GM12878 (cell line): ENCODE measurements around the gene HOXD12. TPM values are rescaled to one million over a fixed set of nuclear protein-coding genes. Genes with fewer than 3 reads are reported as not detected.

Experiments
- ATAC-seq: fragments of 200-7000 bp; cut with Tn5 transposase; 3 replicates; pipeline ENCODE4 v1.9.1; 2020; ENCODE audit warnings: mild to moderate bottlenecking, moderate library complexity
- BruUV-seq: library from RNA; stranded (reverse); fragments of 400-500 nt; replicated peaks from 2 replicates; lab custom pipeline; 2021; lab: Mats Ljungman, UMichigan
- CTCF ChIA-PET: fragments of 300-600 bp; sonication (Branson Sonifier 250); formaldehyde crosslinking; extraction: SDS; loops from one replicate; lab custom pipeline; 2021; ENCODE audit warnings: inconsistent platforms; lab: Yijun Ruan, JAX
- POLR2A ChIA-PET: fragments of 350-600 bp; formaldehyde crosslinking; extraction: SDS; loops from one replicate; lab custom pipeline; 2021; ENCODE audit warnings: inconsistent platforms; lab: Charles Lee
- RAD21 ChIA-PET: fragments of 300-600 bp; sonication (Branson Sonifier 250); formaldehyde crosslinking; loops from one replicate; lab custom pipeline; 2023; ENCODE audit warnings: antibody characterized with exemption; ENCODE audit not compliant: unreplicated experiment; lab: Charles Lee
- SMC1A ChIA-PET: fragments of 300-600 bp; sonication (Branson Sonifier 250); formaldehyde crosslinking; loops from one replicate; lab custom pipeline; 2023; ENCODE audit not compliant: unreplicated experiment, uncharacterized antibody; lab: Charles Lee
- DNase-seq: peaks from one replicate; pipeline ENCODE4 v3.0.0-alpha.2; 2011; ENCODE audit warnings: low read depth, low spot score
- FAIRE-seq: peaks from 3 replicates; lab custom pipeline; 2011; peaks lifted over from hg19 to GRCh38; lab: Jason Lieb, UNC
- H2AFZ ChIP-seq: 2 replicates; pipeline ENCODE4 v1.6.0; 2011; ENCODE audit warnings: low read depth, low read length, control low read depth; ENCODE audit not compliant: control insufficient read depth
- H3K27ac ChIP-seq: 2 replicates; pipeline ENCODE4 v1.5.1; 2011; ENCODE audit warnings: control low read depth; ENCODE audit not compliant: control insufficient read depth, insufficient read depth
- H3K27me3 ChIP-seq, 2 experiments: replicated peaks in 1 of 2; 2 replicates each; pipeline versions ENCODE4 v1.6.0 to v1.6.1; 2011; ENCODE audit warnings: low read length in 1 of 2; ENCODE audit not compliant: control insufficient read depth in 2 of 2, insufficient read depth in 2 of 2
- H3K36me3 ChIP-seq, 2 experiments: 2 replicates each; pipeline ENCODE4 v1.5.1; 2011; ENCODE audit warnings: low read length in 1 of 2; ENCODE audit not compliant: control insufficient read depth in 2 of 2, insufficient read depth in 2 of 2
- H3K4me1 ChIP-seq: 2 replicates; pipeline ENCODE4 v1.6.1; 2011; ENCODE audit warnings: mild to moderate bottlenecking, low read length, moderate library complexity, mixed read lengths; ENCODE audit not compliant: control insufficient read depth, insufficient read depth
- H3K4me2 ChIP-seq: 2 replicates; pipeline ENCODE4 v1.6.0; 2011; ENCODE audit warnings: control low read depth; ENCODE audit not compliant: control insufficient read depth, insufficient read depth
- H3K4me3 ChIP-seq: fragments of 200-600 bp; sonication (generic); 2 replicates; pipeline ENCODE4 v1.5.1; 2016
- H3K79me2 ChIP-seq: 2 replicates; pipeline ENCODE4 v1.6.0; 2011; ENCODE audit warnings: low read length; ENCODE audit not compliant: control insufficient read depth, insufficient read depth
- H3K9ac ChIP-seq: 2 replicates; pipeline ENCODE4 v1.8.0; 2011; ENCODE audit warnings: low read length, control low read depth, mixed read lengths; ENCODE audit not compliant: control insufficient read depth, insufficient read depth
- H3K9me3 ChIP-seq: replicated peaks from 3 replicates; pipeline ENCODE4 v1.5.1; 2011; ENCODE audit warnings: mild to moderate bottlenecking, low read length; ENCODE audit not compliant: control insufficient read depth, insufficient read depth
- H4K20me1 ChIP-seq: 2 replicates; pipeline ENCODE4 v1.6.0; 2011; ENCODE audit not compliant: control insufficient read depth, insufficient read depth
- ATF3 ChIP-seq: IDR thresholded peaks from 2 replicates; pipeline ENCODE4 v1.6.1; 2011; ENCODE audit warnings: low read depth, mild to moderate bottlenecking, low read length, moderate library complexity, borderline replicate concordance; ENCODE audit errors: extremely low read depth
- CHD2 ChIP-seq: IDR thresholded peaks from 2 replicates; pipeline ENCODE4 v1.6.1; 2011; ENCODE audit warnings: low read depth, low read length, improper control_type of control experiment, borderline replicate concordance
- ETV6 ChIP-seq, 2 experiments: fragments of 450-650 bp in 1 of 2; IDR thresholded peaks in 1 of 2; conservative IDR thresholded peaks in 1 of 2; 2 replicates each; pipeline ENCODE4 v1.6.1; 2014; ENCODE audit warnings: antibody characterized with exemption in 1 of 2, borderline replicate concordance in 1 of 2, low read depth in 1 of 2, mild to moderate bottlenecking in 1 of 2, moderate library complexity in 1 of 2
- GABPA ChIP-seq: IDR thresholded peaks from 2 replicates; pipeline ENCODE4 v1.6.1; 2014; ENCODE audit warnings: antibody characterized with exemption, low read depth, mild to moderate bottlenecking, inconsistent platforms
- KAT2A ChIP-seq: conservative IDR thresholded peaks from 2 replicates; pipeline ENCODE4 v1.6.1; 2011; ENCODE audit warnings: low read depth, low read length; ENCODE audit not compliant: control insufficient read depth
- MXI1 ChIP-seq: fragments of 150-350 bp; IDR thresholded peaks from 2 replicates; pipeline ENCODE4 v1.6.1; 2011; ENCODE audit warnings: low read depth, mild to moderate bottlenecking, inconsistent platforms, low read length, improper control_type of control experiment
- NR2C2 ChIP-seq: IDR thresholded peaks from 2 replicates; pipeline ENCODE4 v1.6.1; 2011; ENCODE audit warnings: borderline replicate concordance, low read depth; ENCODE audit not compliant: control insufficient read depth, insufficient read length
- PKNOX1 ChIP-seq: fragments of 450-650 bp; IDR thresholded peaks from 2 replicates; pipeline ENCODE4 v1.6.1; 2016; ENCODE audit warnings: mild to moderate bottlenecking
- RELA ChIP-seq: fragments of 450-650 bp; IDR thresholded peaks from 2 replicates; pipeline ENCODE4 v1.8.0; 2014; ENCODE audit warnings: borderline replicate concordance; ENCODE audit not compliant: partially characterized antibody
- SMAD1 ChIP-seq: fragments of 450-650 bp; IDR thresholded peaks from 2 replicates; pipeline ENCODE4 v1.6.1; 2018; ENCODE audit warnings: mild to moderate bottlenecking, low read depth; ENCODE audit not compliant: partially characterized antibody
- SRF ChIP-seq, 2 experiments: IDR thresholded peaks; 2 replicates each; pipeline ENCODE4 v1.6.1; 2011; ENCODE audit warnings: low read depth in 2 of 2, low read length in 2 of 2, mild to moderate bottlenecking in 1 of 2, moderate library complexity in 1 of 2
- SUPT20H ChIP-seq: IDR thresholded peaks from 2 replicates; pipeline ENCODE4 v1.6.1; 2011; ENCODE audit warnings: low read depth, mild to moderate bottlenecking, low read length, moderate library complexity, borderline replicate concordance; ENCODE audit not compliant: control insufficient read depth
- WGBS: methylation state at CpG from one replicate; pipeline ENCODE4 v1.1.6; 2016; ENCODE audit warnings: low lambda C conversion rate; ENCODE audit not compliant: insufficient replicate concordance, insufficient coverage; ENCODE audit errors: missing lambda C conversion rate; 5-methylcytosine and 5-hydroxymethylcytosine counted together
- in situ Hi-C: fragments of 300-500 bp; cut with MboI; formaldehyde crosslinking; loops from 9 replicates; pipeline ENCODE4 v1.14.3; 2018; ENCODE audit warnings: mixed read lengths
- intact Hi-C: fragments of 100-400 bp; cut with micrococcal nuclease; formaldehyde crosslinking; loops from one replicate; pipeline ENCODE4 v1.14.2; 2022; ENCODE audit not compliant: unreplicated experiment
- polyA plus RNA-seq, 11 experiments: library from polyadenylated mRNA; depleted of rRNA in 4 of 11; unstranded in 6 of 11; stranded (reverse) in 5 of 11; fragments of >200 nt; fragmentation: Nextera tagmentation in 4 of 11; fragmentation: Illumina TruSeq in 1 of 11; extraction: Ambion mirVana in 4 of 11; extraction: Trizol in 1 of 11; gene quantifications; 1 replicate in 1 of 11; 2 replicates in 10 of 11; pipeline versions ENCODE4 v1.2.1 to v1.2.3, GENCODE V29; 2011 to 2016; ENCODE audit warnings: inconsistent platforms in 2 of 11, missing spikeins in 2 of 11, low read depth in 1 of 11
- total RNA-seq, 4 experiments: library from RNA; depleted of rRNA in 3 of 4; stranded (reverse); fragments of >200 nt in 3 of 4; fragmentation: Illumina TruSeq in 1 of 4; extraction: Trizol in 1 of 4; gene quantifications; 2 replicates each; pipeline versions ENCODE4 v1.2.1 to v1.2.3, GENCODE V29; 2013 to 2021

HOXD12 gene
- total and polyA plus RNA-seq, 10 of the 15 experiments (the other 5 are each of a cell fraction or from before 2014, with no cell fraction given): not detected

GRCh38 chr2:176109946-176110345 lies 10.4 kb downstream of the HOXD12 start:
- ChIA-PET SMC1A (interaction anchor here (0.6 to 2.0 kb wide), 4 partner anchors 16 to 712 kb away, joined by 3 to 7 read pairs (median 4); no protein-coding TSS in a partner anchor), POLR2A (no interaction called here), CTCF (interaction anchor here (0.8 to 2.5 kb wide), 10 partner anchors 8 to 1039 kb away, joined by 3 to 12 read pairs (median 6); no protein-coding TSS in a partner anchor), RAD21 (interaction anchor here (1.1 kb wide), 1 partner anchor 345 kb away, joined by 3 read pairs; no protein-coding TSS in a partner anchor)
- no peak for TF ChIP-seq PKNOX1
- TF ChIP-seq ETV6 (conservative IDR thresholded peaks at IDR 0.05 in 1 of 2, IDR thresholded peaks at IDR 0.05 in 1 of 2; ENCODE audit: borderline replicate concordance in 1 of 2, low read depth in 1 of 2): no peak
- no peak for TF ChIP-seq SRF (IDR thresholded peaks at IDR 0.05; ENCODE audit: low read depth in 2 of 2, low read length in 2 of 2)
- TF ChIP-seq MXI1: no peak
- no peak for TF ChIP-seq KAT2A
- TF ChIP-seq SMAD1: no peak
- no peak for TF ChIP-seq GABPA
- TF ChIP-seq NR2C2: no peak
- TF ChIP-seq SUPT20H: no peak
- no peak for TF ChIP-seq CHD2
- TF ChIP-seq RELA: no peak
- TF ChIP-seq ATF3: no peak
- Histone ChIP-seq H3K4me1 (no peaks in the 10 kb centered on the region), H3K27ac (no peak overlapping the region), H2AFZ (no peak overlapping the region), H3K9me3 (peaks cover 3% of the 10 kb centered on the region; the same call in 1 of the 3 replicates), H3K4me3 (no peak overlapping the region), H3K9ac (no peak overlapping the region), H3K36me3 (no peaks in the 10 kb centered on the region), H3K79me2 (no peaks in the 10 kb centered on the region), H3K4me2 (no peak overlapping the region), H4K20me1 (no peaks in the 10 kb centered on the region), H3K27me3 (peaks cover 13 to 41% of the 10 kb centered on the region in 2 experiments)
- DNase-seq: no peak
- 18% methylated on average over 4 of the region's 4 CpGs for WGBS
- no peak for ATAC-seq
- in situ Hi-C loops: no loop called here
- no peak for FAIRE-seq
- intact Hi-C loops: no loop called here
- no TSS peak for BruUV-seq
